ENCODE data around the gene SPOCK1.

SPOCK1 gene

GRCh38 chr5:137352095-137352494 is 147.0 kb downstream of the SPOCK1 start:
- H3K9me3 ChIP-seq: no peaks in the 10 kb centered on the region
- H3K4me1 ChIP-seq (ENCODE audit: control insufficient read depth in 1 of 2, insufficient read depth in 1 of 2, low read depth in 1 of 2, low read length in 1 of 2): no peaks in the 10 kb centered on the region
- no peak overlapping the region for H3K4me3 ChIP-seq (ENCODE audit: low read depth in 1 of 2, low read length in 1 of 2)
- TF ChIP-seq CTCF (IDR thresholded peaks at IDR 0.05): no peak
- peaks cover 3% of the 10 kb centered on the region for H3K27me3 ChIP-seq
- H3K36me3 ChIP-seq: no peaks in the 10 kb centered on the region
- H3K27ac ChIP-seq: no peak overlapping the region

- no peak overlapping the region for H3K27ac ChIP-seq
- TF ChIP-seq CTCF (IDR thresholded peaks at IDR 0.05): no peak
- H3K9me3 ChIP-seq: no peaks in the 10 kb centered on the region
- peaks cover 3% of the 10 kb centered on the region for H3K27me3 ChIP-seq
- no peaks in the 10 kb centered on the region for H3K36me3 ChIP-seq
- no peak overlapping the region for H3K4me3 ChIP-seq (ENCODE audit: low read depth in 1 of 2, low read length in 1 of 2)
- no peaks in the 10 kb centered on the region for H3K4me1 ChIP-seq (ENCODE audit: control insufficient read depth in 1 of 2, insufficient read depth in 1 of 2, low read depth in 1 of 2, low read length in 1 of 2)
Observed at GRCh38 chr5:137350791-137351190, 148.3 kb downstream of the SPOCK1 start.

- no peak overlapping the region for H3K27ac ChIP-seq
- H3K4me1 ChIP-seq (ENCODE audit: control insufficient read depth in 1 of 2, insufficient read depth in 1 of 2, low read depth in 1 of 2, low read length in 1 of 2): no peaks in the 10 kb centered on the region
- TF ChIP-seq CTCF (IDR thresholded peaks at IDR 0.05): no peak
- H3K9me3 ChIP-seq: no peaks in the 10 kb centered on the region
- peaks cover under 1% of the 10 kb centered on the region for H3K27me3 ChIP-seq
- no peak overlapping the region for H3K4me3 ChIP-seq (ENCODE audit: low read depth in 1 of 2, low read length in 1 of 2)
- no peaks in the 10 kb centered on the region for H3K36me3 ChIP-seq
Observed at GRCh38 chr5:137348759-137349158, 150.4 kb downstream of the SPOCK1 start.

- no peak for TF ChIP-seq CTCF (IDR thresholded peaks at IDR 0.05)
Observed at GRCh38 chr5:137347865-137348264, 151.3 kb downstream of the SPOCK1 start.

GRCh38 chr5:137346281-137346680 is 152.8 kb downstream of the SPOCK1 start:
- no peak overlapping the region for H3K27ac ChIP-seq
- H3K36me3 ChIP-seq: no peaks in the 10 kb centered on the region
- H3K4me3 ChIP-seq (ENCODE audit: low read depth in 1 of 2, low read length in 1 of 2): no peak overlapping the region
- no peak for TF ChIP-seq CTCF (IDR thresholded peaks at IDR 0.05)
- H3K4me1 ChIP-seq (ENCODE audit: control insufficient read depth in 1 of 2, insufficient read depth in 1 of 2, low read depth in 1 of 2, low read length in 1 of 2): no peaks in the 10 kb centered on the region
- no peaks in the 10 kb centered on the region for H3K27me3 ChIP-seq
- H3K9me3 ChIP-seq: no peaks in the 10 kb centered on the region

More at GRCh38 chr5:137347865-137348264, 151.3 kb downstream of the SPOCK1 start:
- Histone ChIP-seq H3K4me1 (ENCODE audit: control insufficient read depth in 1 of 2, insufficient read depth in 1 of 2, low read depth in 1 of 2, low read length in 1 of 2) (no peaks in the 10 kb centered on the region), H3K9me3 (no peaks in the 10 kb centered on the region), H3K4me3 (ENCODE audit: low read depth in 1 of 2, low read length in 1 of 2) (no peak overlapping the region), H3K27me3 (no peaks in the 10 kb centered on the region), H3K27ac (no peak overlapping the region), H3K36me3 (no peaks in the 10 kb centered on the region)

- no peak for TF ChIP-seq CTCF (IDR thresholded peaks at IDR 0.05)
Observed at GRCh38 chr5:137345396-137345795, 153.7 kb downstream of the SPOCK1 start.

More at GRCh38 chr5:137345396-137345795, 153.7 kb downstream of the SPOCK1 start:
- no peaks in the 10 kb centered on the region for H3K36me3 ChIP-seq
- H3K4me1 ChIP-seq (ENCODE audit: control insufficient read depth in 1 of 2, insufficient read depth in 1 of 2, low read depth in 1 of 2, low read length in 1 of 2): no peaks in the 10 kb centered on the region
- no peaks in the 10 kb centered on the region for H3K9me3 ChIP-seq
- no peak overlapping the region for H3K4me3 ChIP-seq (ENCODE audit: low read depth in 1 of 2, low read length in 1 of 2)
- no peak overlapping the region for H3K27ac ChIP-seq
- H3K27me3 ChIP-seq: no peaks in the 10 kb centered on the region
